Endothelial cell of umbilical vein (primary cell): Measurements from ENCODE around the gene PHOX2A. TPM values are rescaled to one million over a fixed set of nuclear protein-coding genes. Genes with fewer than 3 reads are reported as not detected.

Source experiments
- BruUV-seq: library from RNA; stranded (reverse); fragments of 400-500 nt; replicated peaks from 2 replicates; lab custom pipeline; 2021; lab: Mats Ljungman, UMichigan
- CTCF ChIA-PET: fragments of 300-600, 350-600 bp; sonication (Branson Sonifier 250); formaldehyde crosslinking; loops from one replicate; lab custom pipeline; 2021; ENCODE audit warnings: antibody characterized with exemption, inconsistent platforms; lab: Charles Lee
- POLR2A ChIA-PET: fragments of 300-600, 350-600 bp; sonication (Branson Sonifier 250); formaldehyde crosslinking; loops from one replicate; lab custom pipeline; 2021; ENCODE audit warnings: antibody characterized with exemption, inconsistent platforms; lab: Charles Lee
- DNase-seq: peaks from one replicate; pipeline ENCODE4 v3.0.0-alpha.2; 2011; ENCODE audit warnings: low read depth, low spot score
- FAIRE-seq: peaks from 2 replicates; lab custom pipeline; 2011; peaks lifted over from hg19 to GRCh38; lab: Jason Lieb, UNC
- H2AFZ ChIP-seq: 2 replicates; pipeline ENCODE4 v1.6.0; 2012; ENCODE audit warnings: low read depth, low read length, control low read depth, inconsistent platforms
- H3K27ac ChIP-seq: 2 replicates; pipeline ENCODE4 v1.5.1; 2011; ENCODE audit warnings: low read depth, mild to moderate bottlenecking, control low read depth, low read length, moderate library complexity; ENCODE audit not compliant: insufficient read depth
- H3K27me3 ChIP-seq, 2 experiments: 2 replicates each; pipeline versions ENCODE4 v1.6.0 to v1.6.1; 2011; ENCODE audit warnings: low read length in 2 of 2, mixed read lengths in 1 of 2; ENCODE audit not compliant: control insufficient read depth in 2 of 2, insufficient read depth in 2 of 2
- H3K36me3 ChIP-seq, 2 experiments: 2 replicates in 1 of 2; 3 replicates in 1 of 2; pipeline ENCODE4 v1.5.1; 2011; ENCODE audit warnings: low read length in 2 of 2, mild to moderate bottlenecking in 1 of 2, moderate library complexity in 1 of 2; ENCODE audit not compliant: control insufficient read depth in 2 of 2, insufficient read depth in 2 of 2; ENCODE audit errors: extremely low read depth in 1 of 2
- H3K4me1 ChIP-seq: 3 replicates; pipeline ENCODE4 v1.5.1; 2011; ENCODE audit warnings: mild to moderate bottlenecking, low read length; ENCODE audit not compliant: control insufficient read depth, insufficient read depth; ENCODE audit errors: extremely low read depth
- H3K4me2 ChIP-seq: 2 replicates; pipeline ENCODE4 v1.6.1; 2011; ENCODE audit warnings: low read length, control low read depth, mixed read lengths; ENCODE audit not compliant: insufficient read depth
- H3K4me3 ChIP-seq, 3 experiments: fragments of 200-600 bp in 1 of 3; sonication (generic), shearing (Covaris generic) in 1 of 3; replicated peaks in 1 of 3; 2 replicates each; pipeline ENCODE4 v1.5.1; 2011 to 2016; ENCODE audit warnings: control low read depth in 3 of 3, low read length in 3 of 3, mild to moderate bottlenecking in 2 of 3, inconsistent platforms in 1 of 3, low read depth in 1 of 3, moderate library complexity in 1 of 3; ENCODE audit not compliant: insufficient read depth in 1 of 3
- H3K79me2 ChIP-seq: 2 replicates; pipeline ENCODE4 v1.6.0; 2012; ENCODE audit warnings: low read length, inconsistent platforms; ENCODE audit not compliant: control insufficient read depth, insufficient read depth
- H3K9ac ChIP-seq: replicated peaks from 2 replicates; pipeline ENCODE3; 2011; ENCODE audit warnings: low read length, control low read depth; ENCODE audit not compliant: insufficient read depth; ENCODE audit errors: extremely low read depth
- H3K9me1 ChIP-seq: replicated peaks from 3 replicates; pipeline ENCODE4 v1.6.0; 2011; ENCODE audit warnings: mild to moderate bottlenecking, low read length; ENCODE audit not compliant: control insufficient read depth, insufficient read depth; ENCODE audit errors: extremely low read depth
- H3K9me3 ChIP-seq: replicated peaks from 2 replicates; pipeline ENCODE4 v1.5.1; 2012; ENCODE audit warnings: low read length, inconsistent platforms; ENCODE audit not compliant: control insufficient read depth, insufficient read depth
- H4K20me1 ChIP-seq: replicated peaks from 2 replicates; pipeline ENCODE3; 2011; ENCODE audit warnings: mild to moderate bottlenecking, low read length; ENCODE audit not compliant: control insufficient read depth, insufficient read depth; ENCODE audit errors: extremely low read depth
- CTCF ChIP-seq, 2 donors: IDR thresholded peaks; 1 replicate in 1 of 2; 2 replicates in 1 of 2; pipeline ENCODE4 v1.5.1; 2011; ENCODE audit warnings: low read length in 2 of 2, mild to moderate bottlenecking in 2 of 2, moderate library complexity in 2 of 2, control low read depth in 1 of 2, inconsistent platforms in 1 of 2, low read depth in 1 of 2; ENCODE audit not compliant: insufficient read depth in 1 of 2; ENCODE audit errors: extremely low read depth in 1 of 2
- EZH2 ChIP-seq: IDR thresholded peaks from 2 replicates; pipeline ENCODE4 v1.6.1; 2012; ENCODE audit warnings: borderline replicate concordance, low read depth, mild to moderate bottlenecking, moderate library complexity, low read length, inconsistent platforms; ENCODE audit not compliant: severe bottlenecking
- FOS ChIP-seq: IDR thresholded peaks from 2 replicates; pipeline ENCODE4 v1.6.1; 2011; ENCODE audit warnings: mild to moderate bottlenecking, low read length, moderate library complexity, borderline replicate concordance; ENCODE audit not compliant: insufficient read depth
- GATA2 ChIP-seq: IDR thresholded peaks from 2 replicates; pipeline ENCODE4 v1.7.0; 2011; ENCODE audit warnings: low read depth, mild to moderate bottlenecking, moderate library complexity, mixed read lengths, low read length; ENCODE audit not compliant: insufficient read length, insufficient read depth
- JUN ChIP-seq: IDR thresholded peaks from 2 replicates; pipeline ENCODE4 v1.6.1; 2011; ENCODE audit warnings: borderline replicate concordance, low read depth; ENCODE audit not compliant: insufficient read length, insufficient read depth
- MYC ChIP-seq: IDR thresholded peaks from one replicate; pipeline ENCODE4 v1.6.1; 2011; ENCODE audit warnings: mild to moderate bottlenecking, low read depth, low read length
- POLR2A ChIP-seq: IDR thresholded peaks from 2 replicates; pipeline ENCODE4 v1.6.1; 2012; ENCODE audit warnings: low read depth, mild to moderate bottlenecking, control low read depth, low read length
- POLR2AphosphoS5 ChIP-seq: IDR thresholded peaks from 2 replicates; pipeline ENCODE4 v1.6.1; 2012; ENCODE audit warnings: low read depth, mild to moderate bottlenecking, control low read depth, low read length, moderate library complexity; ENCODE audit not compliant: insufficient read depth
- dilution Hi-C: fragments of 300-500 bp; cut with MboI; formaldehyde crosslinking; loops from one replicate; pipeline ENCODE4 v1.15.0; 2019; ENCODE audit warnings: low sequenced_read_pairs; ENCODE audit not compliant: extremely low pct_ligation_motif_present
- intact Hi-C: fragments of 100-400 bp; cut with micrococcal nuclease; formaldehyde crosslinking; loops from one replicate; pipeline ENCODE4 v1.10.0; 2022
- polyA plus RNA-seq, 4 experiments: library from polyadenylated mRNA; depleted of rRNA in 3 of 4; stranded (reverse) in 3 of 4; unstranded in 1 of 4; fragments of >200 nt; gene quantifications; 2 replicates each; pipeline versions ENCODE4 v1.2.1 to v1.2.3, GENCODE V29; 2011 to 2012; ENCODE audit warnings: missing spikeins in 1 of 4
- total RNA-seq: library from RNA; stranded (reverse); gene quantifications from 2 replicates; pipeline ENCODE4 v1.2.3, GENCODE V29; 2021
- TF ChIP-seq, protein P1 (sequence below): IDR thresholded peaks from 2 replicates; pipeline ENCODE4 v1.6.1; 2011; ENCODE audit not compliant: insufficient read depth, insufficient read length

PHOX2A gene
- total and polyA plus RNA-seq, 2 donors (not counting 3 experiments of a cell fraction or from before 2014, with no cell fraction given) = not detected

GRCh38 chr11:72190631-72191071, 53.3 kb downstream of the PHOX2A start:
- H3K9ac ChIP-seq = no peak overlapping the region

More at GRCh38 chr11:72190631-72191071, 53.3 kb downstream of the PHOX2A start:
- no peak overlapping the region for H2AFZ ChIP-seq
- intact Hi-C loops = no loop called here
- no peak overlapping the region for H3K4me3 ChIP-seq
- H3K4me2 ChIP-seq = no peak overlapping the region
- no peak for TF ChIP-seq JUN
- no peak for TF ChIP-seq FOS
- TF ChIP-seq, protein P1, sequence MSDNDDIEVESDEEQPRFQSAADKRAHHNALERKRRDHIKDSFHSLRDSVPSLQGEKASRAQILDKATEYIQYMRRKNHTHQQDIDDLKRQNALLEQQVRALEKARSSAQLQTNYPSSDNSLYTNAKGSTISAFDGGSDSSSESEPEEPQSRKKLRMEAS = no peak
- TF ChIP-seq POLR2AphosphoS5 = no peak
- TF ChIP-seq MYC = no peak
- no peak for TF ChIP-seq GATA2
- no peak for TF ChIP-seq CTCF (IDR thresholded peaks at IDR 0.05; ENCODE audit: extremely low read depth in 1 of 2, insufficient read depth in 1 of 2, low read depth in 1 of 2, low read length in 2 of 2)
- no peak for TF ChIP-seq EZH2
- TF ChIP-seq POLR2A = no peak
- no peak overlapping the region for H3K27ac ChIP-seq
- POLR2A ChIA-PET = no interaction called here
- DNase-seq (no peak), FAIRE-seq (no peak)
- H3K36me3 ChIP-seq = no peaks in the 10 kb centered on the region
- dilution Hi-C loops = no loop called here
- peaks cover 0 to 1% of the 10 kb centered on the region in 2 experiments for H3K27me3 ChIP-seq
- no peaks in the 10 kb centered on the region for H3K9me3 ChIP-seq
- H3K9me1 ChIP-seq = no peaks in the 10 kb centered on the region
- H3K79me2 ChIP-seq = no peaks in the 10 kb centered on the region
- CTCF ChIA-PET = interaction anchor here (0.8 to 1.6 kb wide), 2 partner anchors 165 to 220 kb away, joined by 3 to 5 read pairs; no protein-coding TSS in a partner anchor
- no TSS peak for BruUV-seq
- H4K20me1 ChIP-seq = no peaks in the 10 kb centered on the region
- no peaks in the 10 kb centered on the region for H3K4me1 ChIP-seq
